CD1c-positive myeloid dendritic cell (primary cell): ENCODE data around the gene FRG2B.
"Not testable (repeated sequence)": the region's sequence is repeated elsewhere in the genome, so short reads cannot be mapped to it uniquely, and the experiment has no call there.

Source experiments
- DNase-seq: peaks from one replicate; pipeline ENCODE4 v3.0.0-alpha.2; 2016; ENCODE audit errors: extremely low spot score

Gene FRG2B

GRCh38 chr10:133626695-133627094 lies at the start of gene FRG2B:
FRG2B (minus strand) TSS chr10:133626795; CDS start chr10:133626742, 53 bp downstream.
- not testable (repeated sequence) for DNase-seq

GRCh38 chr10:133667446-133667845 lies 40.9 kb upstream of the FRG2B start:
- not testable (repeated sequence) for DNase-seq

GRCh38 chr10:133663544-133664160 lies 37.1 kb upstream of the FRG2B start:
- DNase-seq, result not testable (repeated sequence)

GRCh38 chr10:133661122-133661521 lies 34.5 kb upstream of the FRG2B start:
- not testable (repeated sequence) for DNase-seq

GRCh38 chr10:133660516-133660915 lies 33.9 kb upstream of the FRG2B start:
- not testable (repeated sequence) for DNase-seq

GRCh38 chr10:133657276-133657675 lies 30.7 kb upstream of the FRG2B start:
- DNase-seq, result not testable (repeated sequence)

- DNase-seq, result not testable (repeated sequence)
These were observed 22.4 kb upstream of the FRG2B start for GRCh38 chr10:133648872-133649455.

GRCh38 chr10:133647075-133647748 lies 20.6 kb upstream of the FRG2B start:
- not testable (repeated sequence) for DNase-seq

- not testable (repeated sequence) for DNase-seq
These were observed 11.2 kb upstream of the FRG2B start for GRCh38 chr10:133637846-133638235.

GRCh38 chr10:133637202-133637845 lies 10.7 kb upstream of the FRG2B start:
- DNase-seq, result not testable (repeated sequence)

GRCh38 chr10:133630723-133631249 lies 4.2 kb upstream of the FRG2B start:
- DNase-seq, result not testable (repeated sequence)

GRCh38 chr10:133622544-133622943 lies 4.1 kb downstream of the FRG2B start:
- DNase-seq, result not testable (repeated sequence)

GRCh38 chr10:133618851-133619250 lies 7.7 kb downstream of the FRG2B start:
- DNase-seq, result no peak

GRCh38 chr10:133617196-133617595 lies 9.4 kb downstream of the FRG2B start:
- DNase-seq, result no peak

GRCh38 chr10:133616371-133617130 lies 10.0 kb downstream of the FRG2B start:
- DNase-seq, result no peak

- DNase-seq, result no peak
These were observed 11.6 kb downstream of the FRG2B start for GRCh38 chr10:133614830-133615580.

GRCh38 chr10:133613699-133614098 lies 12.9 kb downstream of the FRG2B start:
- DNase-seq, result no peak

- DNase-seq, result no peak
These were observed 15.5 kb downstream of the FRG2B start for GRCh38 chr10:133611079-133611478.

- peak; percentile 12 for DNase-seq
These were observed 17.7 kb downstream of the FRG2B start for GRCh38 chr10:133608855-133609254.

GRCh38 chr10:133603434-133603833 lies 23.2 kb downstream of the FRG2B start:
- DNase-seq, result not testable (repeated sequence)

GRCh38 chr10:133600657-133601056 lies 25.9 kb downstream of the FRG2B start:
- DNase-seq, result no peak
